IMR-90 (cell line): ENCODE results near the gene HEXD. TPM values are rescaled to one million over a fixed set of nuclear protein-coding genes. Genes with fewer than 3 reads are reported as not detected.

Experiments
- ATAC-seq: fragments of 200-7000 bp; cut with Tn5 transposase; 2 replicates; pipeline ENCODE4 v1.9.1; 2020; ENCODE audit warnings: low read depth, mild to moderate bottlenecking, moderate library complexity
- BruUV-seq: library from RNA; stranded (reverse); fragments of 400-500 nt; replicated peaks from 2 replicates; lab custom pipeline; 2021; lab: Mats Ljungman, UMichigan
- CTCF ChIA-PET: fragments of 300-600 bp; formaldehyde crosslinking; extraction: SDS; loops from one replicate; lab custom pipeline; 2021; ENCODE audit warnings: antibody characterized with exemption; lab: Yijun Ruan, JAX
- POLR2A ChIA-PET: fragments of 300-600 bp; sonication (Branson Sonifier 250); formaldehyde crosslinking; loops from one replicate; lab custom pipeline; 2022; ENCODE audit warnings: antibody characterized with exemption; ENCODE audit not compliant: unreplicated experiment; lab: Charles Lee
- DNase-seq: peaks from one replicate; pipeline ENCODE4 v3.0.0; 2013
- H2AFZ ChIP-seq: replicated peaks from 2 replicates; pipeline ENCODE3; 2013; ENCODE audit warnings: low read length, mild to moderate bottlenecking; ENCODE audit not compliant: poor library complexity
- H2AK5ac ChIP-seq: 2 replicates; pipeline ENCODE4 v1.6.1; 2013; ENCODE audit warnings: low read depth, low read length, inconsistent platforms
- H2AK9ac ChIP-seq: replicated peaks from 2 replicates; pipeline ENCODE3; 2013; ENCODE audit warnings: mild to moderate bottlenecking, low read depth, low read length, moderate library complexity; ENCODE audit not compliant: poor library complexity
- H2BK120ac ChIP-seq: 2 replicates; pipeline ENCODE4 v1.6.1; 2013; ENCODE audit warnings: low read depth, low read length, inconsistent platforms
- H2BK15ac ChIP-seq: 3 replicates; pipeline ENCODE4 v1.6.1; 2013; ENCODE audit warnings: low read depth, low read length, inconsistent platforms
- H2BK20ac ChIP-seq: 2 replicates; pipeline ENCODE4 v1.6.1; 2013; ENCODE audit warnings: low read depth, mild to moderate bottlenecking, inconsistent platforms, low read length, moderate library complexity
- H2BK5ac ChIP-seq: 2 replicates; pipeline ENCODE4 v1.6.1; 2013; ENCODE audit warnings: mild to moderate bottlenecking, low read depth, low read length, inconsistent platforms; ENCODE audit not compliant: poor library complexity, severe bottlenecking
- H3K14ac ChIP-seq: replicated peaks from 2 replicates; pipeline ENCODE4 v1.6.1; 2013; ENCODE audit warnings: low read depth, low read length, inconsistent platforms
- H3K18ac ChIP-seq: 2 replicates; pipeline ENCODE4 v1.6.1; 2013; ENCODE audit warnings: low read depth, low read length, control low read depth
- H3K23ac ChIP-seq: 2 replicates; pipeline ENCODE4 v1.6.1; 2013; ENCODE audit warnings: low read depth, low read length, inconsistent platforms
- H3K27ac ChIP-seq: 2 replicates; pipeline ENCODE4 v1.5.1; 2013; ENCODE audit warnings: mild to moderate bottlenecking, control low read depth, low read length; ENCODE audit not compliant: insufficient read depth
- H3K27me3 ChIP-seq: 2 replicates; pipeline ENCODE4 v1.6.1; 2013; ENCODE audit warnings: low read length; ENCODE audit not compliant: control insufficient read depth, insufficient read depth
- H3K36me3 ChIP-seq: 2 replicates; pipeline ENCODE4 v1.6.1; 2013; ENCODE audit warnings: low read length, mixed read lengths; ENCODE audit not compliant: control insufficient read depth, insufficient read depth
- H3K4ac ChIP-seq: 2 replicates; pipeline ENCODE4 v1.6.1; 2013; ENCODE audit warnings: low read depth, low read length, inconsistent platforms
- H3K4me1 ChIP-seq: 2 replicates; pipeline ENCODE4 v1.6.1; 2013; ENCODE audit warnings: low read length, mixed read lengths; ENCODE audit not compliant: control insufficient read depth, insufficient read depth
- H3K4me2 ChIP-seq: 2 replicates; pipeline ENCODE4 v1.6.1; 2013; ENCODE audit warnings: low read depth, mild to moderate bottlenecking, control low read depth, low read length, moderate library complexity
- H3K4me3 ChIP-seq: 2 replicates; pipeline ENCODE4 v1.5.1; 2013; ENCODE audit warnings: low read depth, mild to moderate bottlenecking, control low read depth, low read length, moderate library complexity; ENCODE audit not compliant: insufficient read depth
- H3K56ac ChIP-seq: 2 replicates; pipeline ENCODE4 v1.6.1; 2013; ENCODE audit warnings: low read length, inconsistent platforms; ENCODE audit not compliant: insufficient read depth; ENCODE audit errors: extremely low read depth
- H3K79me1 ChIP-seq, 2 experiments: 2 replicates each; pipeline ENCODE4 v1.6.1; 2013; ENCODE audit warnings: low read length in 2 of 2, inconsistent platforms in 1 of 2, low read depth in 1 of 2
- H3K9ac ChIP-seq: 2 replicates; pipeline ENCODE4 v1.6.1; 2013; ENCODE audit warnings: low read depth, low read length, control low read depth
- H3K9me1 ChIP-seq: 2 replicates; pipeline ENCODE4 v1.6.1; 2013; ENCODE audit warnings: low read length, inconsistent platforms; ENCODE audit not compliant: insufficient read depth
- H3K9me3 ChIP-seq: 2 replicates; pipeline ENCODE4 v1.6.1; 2013; ENCODE audit warnings: low read length; ENCODE audit not compliant: control insufficient read depth, insufficient read depth
- H4K20me1 ChIP-seq: 2 replicates; pipeline ENCODE4 v1.6.1; 2013; ENCODE audit warnings: low read length, inconsistent platforms; ENCODE audit not compliant: insufficient read depth
- H4K5ac ChIP-seq: 2 replicates; pipeline ENCODE4 v1.6.1; 2013; ENCODE audit warnings: mild to moderate bottlenecking, low read depth, low read length, control low read depth
- H4K8ac ChIP-seq, 2 experiments: 2 replicates each; pipeline ENCODE4 v1.6.1; 2013; ENCODE audit warnings: low read depth in 2 of 2, low read length in 2 of 2, control low read depth in 1 of 2, inconsistent platforms in 1 of 2
- H4K91ac ChIP-seq: 2 replicates; pipeline ENCODE4 v1.6.1; 2013; ENCODE audit warnings: low read depth, low read length, inconsistent platforms; ENCODE audit not compliant: insufficient read depth
- BHLHE40 ChIP-seq: fragments of 150-350 bp; IDR thresholded peaks from 2 replicates; pipeline ENCODE4 v1.6.1; 2016; ENCODE audit warnings: mild to moderate bottlenecking, low read depth, low read length
- CEBPB ChIP-seq: IDR thresholded peaks from 2 replicates; pipeline ENCODE4 v1.6.1; 2012; ENCODE audit warnings: low read depth, low read length, improper control_type of control experiment
- CHD1 ChIP-seq: IDR thresholded peaks from 2 replicates; pipeline ENCODE4 v1.6.1; 2012; ENCODE audit warnings: low read depth, low read length, improper control_type of control experiment
- FOS ChIP-seq: fragments of 150-350 bp; IDR thresholded peaks from 2 replicates; pipeline ENCODE4 v1.6.1; 2016; ENCODE audit warnings: low read depth, low read length
- MAFK ChIP-seq: IDR thresholded peaks from 2 replicates; pipeline ENCODE4 v1.6.1; 2012; ENCODE audit warnings: low read depth, low read length, improper control_type of control experiment
- MAZ ChIP-seq: IDR thresholded peaks from 2 replicates; pipeline ENCODE4 v1.6.1; 2012; ENCODE audit warnings: low read depth, mild to moderate bottlenecking, low read length, improper control_type of control experiment, moderate library complexity, borderline replicate concordance
- MXI1 ChIP-seq: IDR thresholded peaks from 2 replicates; pipeline ENCODE4 v1.6.1; 2012; ENCODE audit warnings: low read depth, mild to moderate bottlenecking, low read length, moderate library complexity, borderline replicate concordance
- NFE2L2 ChIP-seq: fragments of 150-350 bp; IDR thresholded peaks from 2 replicates; pipeline ENCODE4 v1.6.1; 2016; ENCODE audit warnings: low read depth, mild to moderate bottlenecking, low read length
- POLR2A ChIP-seq: IDR thresholded peaks from 2 replicates; pipeline ENCODE4 v1.6.1; 2012; ENCODE audit warnings: mild to moderate bottlenecking, low read depth, low read length
- RFX5 ChIP-seq: IDR thresholded peaks from 2 replicates; pipeline ENCODE4 v1.8.0; 2012; ENCODE audit warnings: low read depth, mild to moderate bottlenecking, low read length, moderate library complexity
- SMC3 ChIP-seq: fragments of 150-350 bp; IDR thresholded peaks from 2 replicates; pipeline ENCODE4 v1.6.1; 2016; ENCODE audit warnings: low read depth, mild to moderate bottlenecking, antibody characterized with exemption, low read length, moderate library complexity
- WGBS, 2 experiments: methylation state at CpG; one replicate each; pipeline versions ENCODE4 v1.1.5 to v1.1.7; 2013; ENCODE audit warnings: missing lambda C conversion rate in 2 of 2; ENCODE audit not compliant: insufficient read length in 1 of 2; ENCODE audit errors: extremely low coverage in 2 of 2; 5-methylcytosine and 5-hydroxymethylcytosine counted together
- dilution Hi-C: fragments of 300-500 bp; cut with HindIII; formaldehyde crosslinking; loops from one replicate; pipeline ENCODE4 v1.14.3; 2018; ENCODE audit warnings: low sequenced_read_pairs; ENCODE audit not compliant: unreplicated experiment
- in situ Hi-C: fragments of 300-500 bp; cut with MboI; formaldehyde crosslinking; loops from 3 replicates; pipeline ENCODE4 v1.14.3; 2019; ENCODE audit warnings: low sequenced_read_pairs, inconsistent platforms, mixed read lengths
- intact Hi-C: fragments of 100-400 bp; cut with micrococcal nuclease; formaldehyde crosslinking; loops from 2 replicates; pipeline ENCODE4 v1.10.0; 2022
- polyA plus RNA-seq, 3 experiments: library from polyadenylated mRNA; depleted of rRNA; stranded (reverse); fragments of >200 nt; gene quantifications; 2 replicates each; pipeline ENCODE4 v1.2.3, GENCODE V29; 2012; ENCODE audit warnings: low replicate concordance in 1 of 3
- total RNA-seq: library from RNA; depleted of rRNA; stranded (reverse); fragments of >200 nt; gene quantifications from 2 replicates; pipeline ENCODE4 v1.2.3, GENCODE V29; 2012
- TF ChIP-seq, protein P1 (sequence below): conservative IDR thresholded peaks from 2 replicates; pipeline ENCODE4 v1.5.1; 2012; ENCODE audit warnings: mild to moderate bottlenecking, low read depth, low read length, improper control_type of control experiment
- TF ChIP-seq, protein P2 (sequence below): fragments of 150-350 bp; IDR thresholded peaks from 2 replicates; pipeline ENCODE4 v1.6.1; 2017; ENCODE audit warnings: mild to moderate bottlenecking, antibody characterized with exemption, low read length, low read depth

The HEXD gene
- total and polyA plus RNA-seq, 2 of the 4 experiments (the other 2 are of a cell fraction): 3.8 to 9.5 TPM

DNA sequence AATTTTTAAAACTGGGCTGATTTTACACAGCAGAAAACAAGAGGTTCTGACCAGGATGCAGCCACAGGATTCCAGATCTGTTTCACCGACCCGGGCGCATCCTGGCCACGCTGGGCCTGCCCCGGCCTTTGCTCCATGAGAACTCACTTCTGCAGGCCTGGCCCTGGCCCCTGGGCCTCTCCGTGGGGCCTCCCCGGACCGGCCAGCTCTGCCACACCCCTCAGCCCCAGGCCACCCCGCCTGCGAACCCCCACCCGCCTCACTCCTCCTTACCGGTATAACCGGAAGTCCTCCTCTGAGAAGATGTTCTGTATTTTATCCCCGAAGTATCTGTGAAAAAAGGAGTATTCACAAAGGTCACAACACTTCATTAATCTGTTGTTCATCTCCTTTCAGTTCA is 13.1 kb upstream of the HEXD start:
- Histone ChIP-seq H3K4ac (no peak overlapping the region), H3K18ac (no peak overlapping the region), H3K27me3 (no peaks in the 10 kb centered on the region), H4K91ac (no peak overlapping the region), H2BK15ac (no peak overlapping the region), H3K27ac (no peak overlapping the region), H3K56ac (no peak overlapping the region), H4K20me1 (no peaks in the 10 kb centered on the region; the same call in 1 of the 2 replicates), H3K23ac (no peak overlapping the region), H2BK5ac (no peak overlapping the region), H3K79me1 (no peaks in the 10 kb centered on the region; a peak in 1 of 4 replicates), H3K36me3 (peaks cover 6% of the 10 kb centered on the region; the same call in 1 of the 2 replicates), H3K4me1 (no peaks in the 10 kb centered on the region), H4K5ac (no peak overlapping the region), H2BK20ac (no peak overlapping the region), H2AK5ac (no peak overlapping the region), H3K4me2 (no peak overlapping the region), H2BK120ac (no peak overlapping the region), H3K14ac (no peak overlapping the region), H3K4me3 (no peak overlapping the region), H2AK9ac (no peak overlapping the region), H3K9me3 (no peaks in the 10 kb centered on the region), H3K9me1 (no peaks in the 10 kb centered on the region), H3K9ac (no peak overlapping the region), H4K8ac (no peak overlapping the region), H2AFZ (no peak overlapping the region)
- ChIA-PET POLR2A (no interaction called here), CTCF (no interaction called here)
- intact Hi-C loops: no loop called here
- in situ Hi-C loops: loop anchor here (5.0 kb wide), 1 partner anchor 53 kb away; no protein-coding TSS in a partner anchor
- dilution Hi-C loops: no loop called here
- TF ChIP-seq, protein P1, sequence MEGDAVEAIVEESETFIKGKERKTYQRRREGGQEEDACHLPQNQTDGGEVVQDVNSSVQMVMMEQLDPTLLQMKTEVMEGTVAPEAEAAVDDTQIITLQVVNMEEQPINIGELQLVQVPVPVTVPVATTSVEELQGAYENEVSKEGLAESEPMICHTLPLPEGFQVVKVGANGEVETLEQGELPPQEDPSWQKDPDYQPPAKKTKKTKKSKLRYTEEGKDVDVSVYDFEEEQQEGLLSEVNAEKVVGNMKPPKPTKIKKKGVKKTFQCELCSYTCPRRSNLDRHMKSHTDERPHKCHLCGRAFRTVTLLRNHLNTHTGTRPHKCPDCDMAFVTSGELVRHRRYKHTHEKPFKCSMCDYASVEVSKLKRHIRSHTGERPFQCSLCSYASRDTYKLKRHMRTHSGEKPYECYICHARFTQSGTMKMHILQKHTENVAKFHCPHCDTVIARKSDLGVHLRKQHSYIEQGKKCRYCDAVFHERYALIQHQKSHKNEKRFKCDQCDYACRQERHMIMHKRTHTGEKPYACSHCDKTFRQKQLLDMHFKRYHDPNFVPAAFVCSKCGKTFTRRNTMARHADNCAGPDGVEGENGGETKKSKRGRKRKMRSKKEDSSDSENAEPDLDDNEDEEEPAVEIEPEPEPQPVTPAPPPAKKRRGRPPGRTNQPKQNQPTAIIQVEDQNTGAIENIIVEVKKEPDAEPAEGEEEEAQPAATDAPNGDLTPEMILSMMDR: no peak
- TF ChIP-seq, protein P2, sequence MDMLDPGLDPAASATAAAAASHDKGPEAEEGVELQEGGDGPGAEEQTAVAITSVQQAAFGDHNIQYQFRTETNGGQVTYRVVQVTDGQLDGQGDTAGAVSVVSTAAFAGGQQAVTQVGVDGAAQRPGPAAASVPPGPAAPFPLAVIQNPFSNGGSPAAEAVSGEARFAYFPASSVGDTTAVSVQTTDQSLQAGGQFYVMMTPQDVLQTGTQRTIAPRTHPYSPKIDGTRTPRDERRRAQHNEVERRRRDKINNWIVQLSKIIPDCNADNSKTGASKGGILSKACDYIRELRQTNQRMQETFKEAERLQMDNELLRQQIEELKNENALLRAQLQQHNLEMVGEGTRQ: no peak
- TF ChIP-seq SMC3 (no peak), BHLHE40 (no peak), MAZ (no peak), POLR2A (no peak), CEBPB (no peak), FOS (no peak), RFX5 (no peak), MAFK (no peak), CHD1 (no peak), MXI1 (no peak), NFE2L2 (no peak)
- DNase-seq (no peak), ATAC-seq (no peak)
- 93% methylated on average over 5 of the region's 14 CpGs; no CpG with 5 or more reads in 1 of the 2 experiments for WGBS, 2 experiments
- no TSS peak for BruUV-seq
